Measurements from ENCODE around the gene GALR2. TPM values are rescaled to one million over a fixed set of nuclear protein-coding genes. Genes with fewer than 3 reads are reported as not detected.
A peak's percentile ranks its signal among the peaks of the same experiment; 100 is the strongest.

GALR2 gene
- total RNA-seq, 1 donor: not detected

DNA sequence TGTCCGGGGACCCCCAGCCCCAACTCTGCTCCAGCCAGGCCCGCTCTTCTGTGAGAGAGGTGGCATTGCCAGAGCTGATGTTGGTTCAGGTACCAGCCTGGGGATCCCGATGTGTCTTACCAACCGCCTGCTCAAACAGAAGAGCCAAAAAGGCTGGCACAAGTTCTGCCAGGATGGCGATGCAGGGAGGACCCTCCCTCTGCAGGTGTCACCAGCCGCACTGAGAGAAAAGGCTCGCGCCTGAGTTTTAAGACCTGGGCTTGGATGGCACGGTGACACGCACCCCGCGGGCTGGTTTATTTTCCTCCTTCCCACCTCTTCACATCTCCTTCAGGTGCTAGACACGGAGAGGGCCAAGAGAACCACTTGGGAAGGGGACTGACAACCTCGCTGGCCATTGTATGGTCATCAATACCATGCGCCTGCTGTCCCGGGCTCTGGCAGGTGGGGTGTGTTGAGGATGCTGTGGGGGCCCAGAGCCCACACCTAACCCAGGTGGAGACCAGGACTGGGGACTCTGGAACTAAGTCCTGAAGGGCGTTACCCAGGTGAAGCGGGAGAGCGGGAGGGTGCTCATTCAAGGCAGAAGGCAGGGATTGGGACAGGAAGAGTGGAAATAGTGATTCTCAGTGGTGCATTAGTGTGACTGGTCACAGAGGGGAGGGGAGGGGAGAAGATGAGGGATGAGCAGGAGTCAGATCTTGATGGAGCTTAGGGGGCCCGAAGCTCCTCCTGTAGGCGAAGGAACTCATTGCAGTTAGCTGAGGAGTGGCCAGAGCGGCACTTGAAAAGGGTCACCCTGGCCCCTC is 50.2 kb downstream of the GALR2 start:
- H3K4me3 ChIP-seq (ENCODE audit: low read depth, low read length): no peak overlapping the region
- TF ChIP-seq, protein P1, sequence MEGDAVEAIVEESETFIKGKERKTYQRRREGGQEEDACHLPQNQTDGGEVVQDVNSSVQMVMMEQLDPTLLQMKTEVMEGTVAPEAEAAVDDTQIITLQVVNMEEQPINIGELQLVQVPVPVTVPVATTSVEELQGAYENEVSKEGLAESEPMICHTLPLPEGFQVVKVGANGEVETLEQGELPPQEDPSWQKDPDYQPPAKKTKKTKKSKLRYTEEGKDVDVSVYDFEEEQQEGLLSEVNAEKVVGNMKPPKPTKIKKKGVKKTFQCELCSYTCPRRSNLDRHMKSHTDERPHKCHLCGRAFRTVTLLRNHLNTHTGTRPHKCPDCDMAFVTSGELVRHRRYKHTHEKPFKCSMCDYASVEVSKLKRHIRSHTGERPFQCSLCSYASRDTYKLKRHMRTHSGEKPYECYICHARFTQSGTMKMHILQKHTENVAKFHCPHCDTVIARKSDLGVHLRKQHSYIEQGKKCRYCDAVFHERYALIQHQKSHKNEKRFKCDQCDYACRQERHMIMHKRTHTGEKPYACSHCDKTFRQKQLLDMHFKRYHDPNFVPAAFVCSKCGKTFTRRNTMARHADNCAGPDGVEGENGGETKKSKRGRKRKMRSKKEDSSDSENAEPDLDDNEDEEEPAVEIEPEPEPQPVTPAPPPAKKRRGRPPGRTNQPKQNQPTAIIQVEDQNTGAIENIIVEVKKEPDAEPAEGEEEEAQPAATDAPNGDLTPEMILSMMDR (IDR thresholded peaks at IDR 0.05; ENCODE audit: insufficient read depth, low read depth, low read length): peak; percentile 36
- no peak for DNase-seq (ENCODE audit: low read depth)

DNA sequence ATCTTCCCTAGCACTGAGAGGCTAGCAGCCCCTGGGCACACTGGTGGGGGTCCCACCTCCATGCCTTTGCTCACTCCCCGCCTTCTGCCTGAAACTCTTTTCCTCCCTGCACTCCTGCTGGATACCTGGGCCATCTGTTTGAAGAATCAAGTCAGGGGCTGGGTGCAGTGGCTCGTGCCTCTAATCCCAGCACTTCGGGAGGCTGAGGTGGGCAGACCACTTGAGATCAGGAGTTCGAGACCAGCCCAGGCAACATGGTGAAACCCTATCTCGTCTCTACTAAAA is 50.8 kb downstream of the GALR2 start:
- no peak overlapping the region for H3K4me3 ChIP-seq (ENCODE audit: low read depth, low read length)
- DNase-seq (ENCODE audit: low read depth): no peak
- TF ChIP-seq, protein P1 (IDR thresholded peaks at IDR 0.05; ENCODE audit: insufficient read depth, low read depth, low read length): no peak

DNA sequence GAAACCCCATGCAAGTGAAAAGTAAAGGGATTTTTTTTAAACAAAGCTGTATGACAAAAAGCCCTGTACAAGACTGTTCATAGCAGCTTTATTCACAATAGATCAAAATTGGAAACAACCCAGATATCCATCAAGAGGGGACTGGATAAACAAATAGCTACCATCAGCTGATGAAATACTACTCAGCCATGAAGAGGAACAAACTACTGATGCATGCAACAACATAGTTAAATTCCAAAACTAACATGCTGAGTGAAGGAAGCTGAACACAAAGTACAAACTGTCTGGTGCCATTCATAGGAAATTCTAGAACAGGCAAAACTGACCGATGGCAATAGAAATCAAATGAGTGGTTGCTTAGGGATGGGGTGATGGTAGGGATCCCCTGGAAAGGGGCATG is 51.3 kb downstream of the GALR2 start:
- TF ChIP-seq, protein P1 (IDR thresholded peaks at IDR 0.05; ENCODE audit: insufficient read depth, low read depth, low read length): no peak
- H3K4me3 ChIP-seq (ENCODE audit: low read depth, low read length): no peak overlapping the region
- no peak for DNase-seq (ENCODE audit: low read depth)

Small RNAs within 50 kb of the gene (small RNA-seq; reads per million reads assigned to genes)
- 0.56 reads per million for gene MIR6868

Other genes starting within 250 kb of the GALR2 start
- gene UNC13D, start 230.4 kb upstream of the GALR2 start, total RNA-seq: 0.86 and 1.6 TPM in 2 replicates
- gene WBP2, start 219.4 kb upstream of the GALR2 start, total RNA-seq: 18.4 and 26.8 TPM in 2 replicates
- 13.5 and 15.1 TPM in 2 replicates for gene TRIM47, start 196.2 kb upstream of the GALR2 start, total RNA-seq
- gene TRIM65, start 177.8 kb upstream of the GALR2 start, total RNA-seq: 21.9 and 22.5 TPM in 2 replicates
- 33.7 and 45.1 TPM in 2 replicates for gene MRPL38, start 169.9 kb upstream of the GALR2 start, total RNA-seq
- 15.5 and 16.0 TPM in 2 replicates for gene FBF1, start 133.7 kb upstream of the GALR2 start, total RNA-seq
- 64.4 and 79.9 TPM in 2 replicates for gene ACOX1, start 95.6 kb upstream of the GALR2 start, total RNA-seq
- gene TEN1, start 95.5 kb upstream of the GALR2 start, total RNA-seq: 16.8 and 24.2 TPM in 2 replicates
- gene CDK3, start 73.9 kb upstream of the GALR2 start, total RNA-seq: 0.64 and 2.2 TPM in 2 replicates
- under 0.01 and 0.43 TPM in 2 replicates for gene EVPL, start 47.5 kb upstream of the GALR2 start, total RNA-seq
- gene SRP68, start 2.3 kb upstream of the GALR2 start, total RNA-seq: 28.3 and 42.3 TPM in 2 replicates
- not detected in 2 replicates for gene ZACN, start 4.4 kb downstream of the GALR2 start, total RNA-seq
- gene EXOC7, start 29.0 kb downstream of the GALR2 start, total RNA-seq: 93.1 and 98.4 TPM in 2 replicates
- gene FOXJ1, start 66.5 kb downstream of the GALR2 start, total RNA-seq: not detected in 2 replicates
- 4.7 and 10.0 TPM in 2 replicates for gene RNF157, start 165.7 kb downstream of the GALR2 start, total RNA-seq
- gene UBALD2, start 190.6 kb downstream of the GALR2 start, total RNA-seq: 5.5 and 5.6 TPM in 2 replicates
- gene QRICH2, start 233.5 kb downstream of the GALR2 start, total RNA-seq: 2.2 and 2.6 TPM in 2 replicates

Data from fibroblast of villous mesenchyme (primary cell).